ENCODE results near the gene HDAC4.

Gene HDAC4

GRCh38 chr2:239265681-239266433, 135.0 kb downstream of the HDAC4 start:
- no peak overlapping the region for H3K4me3 ChIP-seq (ENCODE audit: low read length)
- no peak for TF ChIP-seq CTCF (conservative IDR thresholded peaks at IDR 0.05; ENCODE audit: low read depth, low read length)
- DNase-seq (ENCODE audit: low read depth), result no peak

GRCh38 chr2:239264838-239265651, 135.8 kb downstream of the HDAC4 start:
- no peak for TF ChIP-seq CTCF (conservative IDR thresholded peaks at IDR 0.05; ENCODE audit: low read depth, low read length)
- DNase-seq (ENCODE audit: low read depth), result no peak
- H3K4me3 ChIP-seq (ENCODE audit: low read length), result no peak overlapping the region

- no peak overlapping the region for H3K4me3 ChIP-seq (ENCODE audit: low read length)
- no peak for DNase-seq (ENCODE audit: low read depth)
- no peak for TF ChIP-seq CTCF (conservative IDR thresholded peaks at IDR 0.05; ENCODE audit: low read depth, low read length)
Observed at GRCh38 chr2:239264492-239264837, 136.4 kb downstream of the HDAC4 start.

DNA sequence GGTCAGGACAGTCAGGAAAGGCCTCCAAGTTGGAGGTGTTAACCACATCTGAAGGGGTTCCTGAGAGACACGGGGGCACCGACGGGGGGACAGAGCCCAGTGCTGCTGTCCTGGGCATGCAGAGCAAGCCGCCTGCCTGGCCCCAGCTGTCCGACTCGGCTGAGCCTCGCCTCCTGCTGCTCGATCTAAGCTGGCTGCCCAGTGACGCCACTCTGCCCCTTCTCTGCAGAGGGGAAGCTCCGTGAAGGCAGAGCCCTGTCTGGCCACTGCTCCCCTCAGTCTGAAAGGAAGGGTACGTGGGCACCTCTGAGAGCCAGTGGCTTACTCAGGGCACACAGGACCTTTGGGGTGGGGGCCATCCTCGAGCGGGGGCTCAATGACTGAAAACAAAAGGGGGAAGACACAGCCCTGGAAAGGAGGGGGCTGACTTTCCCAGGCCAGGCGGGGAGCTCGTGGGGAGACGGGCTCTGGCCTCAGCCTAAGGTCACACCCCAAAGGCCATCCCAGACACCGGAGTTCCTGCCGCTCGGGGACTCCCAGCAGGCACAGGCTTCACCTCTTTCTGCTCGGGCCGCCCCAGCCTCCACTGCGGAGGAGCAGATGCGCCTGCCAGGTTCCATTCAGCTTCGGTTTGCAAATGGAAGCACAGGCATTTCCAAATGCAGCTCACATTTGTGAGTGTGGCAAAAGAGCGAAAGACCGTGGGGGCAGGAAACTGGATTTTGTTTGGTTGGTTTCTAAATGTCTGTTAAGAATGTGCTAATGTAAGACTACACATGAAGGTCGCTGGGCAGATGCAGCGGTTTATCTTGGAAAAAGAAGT, 136.9 kb downstream of the HDAC4 start:
- no peak for DNase-seq (ENCODE audit: low read depth)
- TF ChIP-seq CTCF (conservative IDR thresholded peaks at IDR 0.05; ENCODE audit: low read depth, low read length), result no peak
- no peak overlapping the region for H3K4me3 ChIP-seq (ENCODE audit: low read length)

GRCh38 chr2:239263231-239263630, 137.6 kb downstream of the HDAC4 start:
- H3K4me3 ChIP-seq (ENCODE audit: low read length), result no peak overlapping the region
- no peak for DNase-seq (ENCODE audit: low read depth)

More at GRCh38 chr2:239263231-239263630, 137.6 kb downstream of the HDAC4 start:
- TF ChIP-seq CTCF (conservative IDR thresholded peaks at IDR 0.05; ENCODE audit: low read depth, low read length), result no peak

All from retinal pigment epithelial cell (primary cell).